ENCODE results near the gene UMODL1.

The UMODL1 gene

GRCh38 chr21:42148097-42148496 lies 77.0 kb downstream of the UMODL1 start:
- Histone ChIP-seq H3K4me1 (ENCODE audit: control insufficient read depth in 1 of 2, insufficient read depth in 1 of 2, low read depth in 1 of 2, low read length in 1 of 2) (peaks cover 0 to 3% of the 10 kb centered on the region in 2 experiments), H3K9me3 (no peaks in the 10 kb centered on the region), H3K4me3 (ENCODE audit: low read depth in 1 of 2, low read length in 1 of 2) (no peak overlapping the region), H3K27me3 (peaks cover 19% of the 10 kb centered on the region), H3K27ac (no peak overlapping the region), H3K36me3 (no peaks in the 10 kb centered on the region)
- TF ChIP-seq, protein P1, sequence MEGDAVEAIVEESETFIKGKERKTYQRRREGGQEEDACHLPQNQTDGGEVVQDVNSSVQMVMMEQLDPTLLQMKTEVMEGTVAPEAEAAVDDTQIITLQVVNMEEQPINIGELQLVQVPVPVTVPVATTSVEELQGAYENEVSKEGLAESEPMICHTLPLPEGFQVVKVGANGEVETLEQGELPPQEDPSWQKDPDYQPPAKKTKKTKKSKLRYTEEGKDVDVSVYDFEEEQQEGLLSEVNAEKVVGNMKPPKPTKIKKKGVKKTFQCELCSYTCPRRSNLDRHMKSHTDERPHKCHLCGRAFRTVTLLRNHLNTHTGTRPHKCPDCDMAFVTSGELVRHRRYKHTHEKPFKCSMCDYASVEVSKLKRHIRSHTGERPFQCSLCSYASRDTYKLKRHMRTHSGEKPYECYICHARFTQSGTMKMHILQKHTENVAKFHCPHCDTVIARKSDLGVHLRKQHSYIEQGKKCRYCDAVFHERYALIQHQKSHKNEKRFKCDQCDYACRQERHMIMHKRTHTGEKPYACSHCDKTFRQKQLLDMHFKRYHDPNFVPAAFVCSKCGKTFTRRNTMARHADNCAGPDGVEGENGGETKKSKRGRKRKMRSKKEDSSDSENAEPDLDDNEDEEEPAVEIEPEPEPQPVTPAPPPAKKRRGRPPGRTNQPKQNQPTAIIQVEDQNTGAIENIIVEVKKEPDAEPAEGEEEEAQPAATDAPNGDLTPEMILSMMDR (IDR thresholded peaks at IDR 0.05), result no peak

GRCh38 chr21:42148584-42148983 lies 77.5 kb downstream of the UMODL1 start:
- Histone ChIP-seq H3K4me3 (ENCODE audit: low read depth in 1 of 2, low read length in 1 of 2) (no peak overlapping the region), H3K36me3 (no peaks in the 10 kb centered on the region), H3K27me3 (peaks cover 14% of the 10 kb centered on the region), H3K27ac (no peak overlapping the region), H3K4me1 (ENCODE audit: control insufficient read depth in 1 of 2, insufficient read depth in 1 of 2, low read depth in 1 of 2, low read length in 1 of 2) (peaks cover 0 to 3% of the 10 kb centered on the region in 2 experiments), H3K9me3 (no peaks in the 10 kb centered on the region)
- TF ChIP-seq, protein P1 (IDR thresholded peaks at IDR 0.05), result no peak

DNA sequence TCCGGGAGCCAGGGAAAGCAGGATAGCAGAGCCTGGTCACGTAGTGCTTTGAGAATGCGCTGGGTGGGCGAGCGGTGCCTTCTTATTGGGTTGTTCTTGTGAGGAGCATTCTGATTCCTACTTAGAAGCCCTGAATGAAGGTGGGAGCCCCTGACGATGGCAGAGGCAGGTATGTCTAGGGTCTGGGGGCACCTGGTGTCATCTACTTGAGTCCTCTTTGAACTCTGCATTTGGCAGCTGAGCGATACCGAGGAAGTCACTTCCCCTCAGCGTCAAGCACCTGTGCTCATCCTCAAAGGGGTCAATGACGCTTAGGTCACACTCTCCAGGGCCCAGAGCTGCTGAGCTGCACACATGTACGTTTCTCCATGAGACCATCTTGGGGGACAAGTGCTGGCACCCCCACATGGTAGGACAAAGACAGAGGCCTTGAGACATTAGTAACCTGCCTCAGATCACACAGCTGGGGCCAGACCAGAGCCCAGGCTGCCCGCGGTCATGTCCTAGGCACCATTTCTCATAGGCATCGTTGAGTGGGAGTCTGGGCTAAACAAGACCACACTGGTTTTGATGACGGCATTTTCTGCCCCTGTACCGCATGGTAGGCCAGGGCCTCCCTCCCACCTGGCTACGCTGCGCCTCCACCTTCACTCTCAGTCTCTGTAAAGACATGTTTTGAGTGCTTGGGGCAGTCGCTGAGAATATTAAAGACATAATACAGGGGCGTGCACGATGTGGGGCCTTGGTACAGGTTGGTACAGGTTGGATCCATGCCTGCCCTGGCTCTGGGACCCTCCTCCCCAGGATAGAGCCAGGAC lies 78.7 kb downstream of the UMODL1 start:
- peaks cover 0 to 3% of the 10 kb centered on the region in 2 experiments for H3K4me1 ChIP-seq (ENCODE audit: control insufficient read depth in 1 of 2, insufficient read depth in 1 of 2, low read depth in 1 of 2, low read length in 1 of 2)
- H3K36me3 ChIP-seq, result no peaks in the 10 kb centered on the region
- H3K4me3 ChIP-seq (ENCODE audit: low read depth in 1 of 2, low read length in 1 of 2), result no peak overlapping the region
- TF ChIP-seq, protein P1 (IDR thresholded peaks at IDR 0.05), result no peak
- H3K27me3 ChIP-seq, result peaks cover 2% of the 10 kb centered on the region
- H3K27ac ChIP-seq, result no peak overlapping the region
- H3K9me3 ChIP-seq, result no peaks in the 10 kb centered on the region

DNA sequence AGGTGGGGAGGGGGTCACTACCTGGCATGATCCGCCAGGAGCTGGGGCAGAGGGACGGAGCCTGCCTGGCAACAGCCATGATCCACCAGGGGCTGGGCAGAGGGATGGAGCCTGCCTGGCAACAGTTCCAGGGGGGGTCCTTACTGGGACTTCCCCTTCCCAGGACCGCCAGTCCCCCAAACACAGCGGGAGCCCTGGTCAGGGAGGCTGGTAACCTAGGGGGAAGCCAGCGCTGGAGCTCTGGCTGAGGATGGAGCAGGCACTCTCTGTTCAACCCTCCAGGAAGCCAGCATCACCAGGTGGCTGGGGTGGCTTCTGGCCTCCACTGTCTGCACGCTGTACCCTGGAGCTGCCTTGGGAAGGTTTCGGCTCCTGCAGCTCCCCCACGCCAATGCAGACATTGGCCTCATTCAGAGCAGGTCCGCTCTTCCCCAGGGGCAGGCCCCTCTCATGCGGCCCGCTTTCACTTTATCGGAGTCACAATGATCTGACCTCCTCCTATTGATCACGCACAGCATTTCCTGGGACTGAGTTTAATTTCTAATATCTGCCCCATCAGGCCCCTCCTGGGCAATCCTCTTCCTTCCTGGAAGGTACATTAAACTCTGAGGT lies 79.5 kb downstream of the UMODL1 start:
- Histone ChIP-seq H3K4me1 (ENCODE audit: control insufficient read depth in 1 of 2, insufficient read depth in 1 of 2, low read depth in 1 of 2, low read length in 1 of 2) (peaks cover 0 to 2% of the 10 kb centered on the region in 2 experiments), H3K27me3 (peaks cover 4% of the 10 kb centered on the region), H3K36me3 (no peaks in the 10 kb centered on the region), H3K9me3 (no peaks in the 10 kb centered on the region), H3K27ac (no peak overlapping the region), H3K4me3 (ENCODE audit: low read depth in 1 of 2, low read length in 1 of 2) (no peak overlapping the region)
- TF ChIP-seq, protein P1 (IDR thresholded peaks at IDR 0.05), result no peak

- Histone ChIP-seq H3K4me1 (ENCODE audit: control insufficient read depth in 1 of 2, insufficient read depth in 1 of 2, low read depth in 1 of 2, low read length in 1 of 2) (no peaks in the 10 kb centered on the region), H3K36me3 (no peaks in the 10 kb centered on the region), H3K27ac (no peak overlapping the region), H3K4me3 (ENCODE audit: low read depth in 1 of 2, low read length in 1 of 2) (no peak overlapping the region), H3K9me3 (no peaks in the 10 kb centered on the region), H3K27me3 (peaks cover 9% of the 10 kb centered on the region)
- TF ChIP-seq, protein P1 (IDR thresholded peaks at IDR 0.05), result no peak
Measured at GRCh38 chr21:42151148-42151947, 80.2 kb downstream of the UMODL1 start.

Measured in neutrophil (primary cell).